ENCODE results near the gene WDSUB1.

Gene WDSUB1, protein sequence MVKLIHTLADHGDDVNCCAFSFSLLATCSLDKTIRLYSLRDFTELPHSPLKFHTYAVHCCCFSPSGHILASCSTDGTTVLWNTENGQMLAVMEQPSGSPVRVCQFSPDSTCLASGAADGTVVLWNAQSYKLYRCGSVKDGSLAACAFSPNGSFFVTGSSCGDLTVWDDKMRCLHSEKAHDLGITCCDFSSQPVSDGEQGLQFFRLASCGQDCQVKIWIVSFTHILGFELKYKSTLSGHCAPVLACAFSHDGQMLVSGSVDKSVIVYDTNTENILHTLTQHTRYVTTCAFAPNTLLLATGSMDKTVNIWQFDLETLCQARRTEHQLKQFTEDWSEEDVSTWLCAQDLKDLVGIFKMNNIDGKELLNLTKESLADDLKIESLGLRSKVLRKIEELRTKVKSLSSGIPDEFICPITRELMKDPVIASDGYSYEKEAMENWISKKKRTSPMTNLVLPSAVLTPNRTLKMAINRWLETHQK

DNA sequence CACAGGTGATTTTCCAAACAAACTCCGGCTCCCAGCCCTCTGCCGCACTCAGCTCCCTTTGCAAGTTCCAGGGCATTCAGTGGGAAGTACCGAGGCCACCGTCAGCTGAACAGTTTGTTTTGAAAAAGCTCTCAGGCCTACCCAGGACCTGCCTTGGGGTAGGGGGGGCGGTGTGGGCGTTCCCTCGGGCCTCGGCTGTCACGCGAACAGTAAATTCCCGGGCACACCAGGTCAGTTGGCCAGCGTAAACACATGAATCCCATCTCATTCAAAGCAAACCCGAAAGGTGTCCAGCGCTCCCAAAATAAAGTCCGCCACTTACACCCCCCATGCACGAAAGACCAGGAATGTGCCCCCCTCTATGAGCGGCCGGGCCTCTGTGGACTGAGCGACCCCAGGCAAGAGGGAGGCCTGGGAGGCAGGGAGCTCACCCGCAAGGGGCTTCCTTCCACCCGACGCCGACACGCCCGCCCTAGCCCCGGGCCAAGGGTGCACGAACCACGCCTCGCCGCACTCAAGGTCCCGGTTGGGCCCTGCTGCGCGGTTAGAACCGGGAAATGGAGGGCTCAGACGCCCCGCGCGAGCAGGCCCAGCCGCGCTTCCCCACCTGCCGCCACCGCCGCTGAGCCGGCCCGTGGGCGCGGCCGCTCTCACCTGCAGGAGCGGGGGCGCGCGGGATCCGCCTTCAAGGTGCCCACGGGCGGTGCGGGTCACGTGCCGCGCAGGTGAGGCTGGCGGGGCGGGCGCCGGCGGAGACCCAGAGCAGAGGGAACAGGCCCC, at the start of gene WDSUB1:
Gene WDSUB1 (minus strand): TSS at position 775 of the 780 bp plus-strand sequence. CDS start 3,634 bp downstream, outside the sequence.
- DNase-seq (ENCODE audit: low read depth in 2 of 2), result peak; percentile 24 to 28

- no peak for DNase-seq (ENCODE audit: low read depth in 2 of 2)
These were observed 40.2 kb upstream of the WDSUB1 start for GRCh38 chr2:159326569-159327255.

GRCh38 chr2:159322419-159322818, 35.9 kb upstream of the WDSUB1 start:
- DNase-seq (ENCODE audit: low read depth in 2 of 2), result no peak

GRCh38 chr2:159317392-159318088, 31.0 kb upstream of the WDSUB1 start:
- DNase-seq (ENCODE audit: low read depth in 2 of 2), result no peak

DNA sequence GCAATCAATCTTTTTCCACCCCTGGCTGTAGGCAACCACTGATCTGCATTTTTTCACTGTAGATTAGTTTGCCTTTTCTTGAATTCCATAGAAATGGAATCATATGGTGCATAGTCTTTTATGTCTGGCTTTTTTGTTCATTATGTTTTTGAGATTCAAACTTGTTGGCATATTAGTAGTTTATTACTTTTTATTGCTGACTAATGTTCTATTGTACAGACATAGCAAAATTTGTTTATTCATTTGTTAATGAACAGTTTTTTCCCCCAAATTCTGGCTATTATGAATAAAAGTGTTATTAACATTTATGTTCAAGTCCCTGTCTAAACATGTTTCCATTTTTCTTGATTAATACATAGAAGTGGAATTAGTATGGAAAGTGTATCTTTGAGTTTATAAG, 21.4 kb upstream of the WDSUB1 start:
- no peak for DNase-seq (ENCODE audit: low read depth in 2 of 2)

DNA sequence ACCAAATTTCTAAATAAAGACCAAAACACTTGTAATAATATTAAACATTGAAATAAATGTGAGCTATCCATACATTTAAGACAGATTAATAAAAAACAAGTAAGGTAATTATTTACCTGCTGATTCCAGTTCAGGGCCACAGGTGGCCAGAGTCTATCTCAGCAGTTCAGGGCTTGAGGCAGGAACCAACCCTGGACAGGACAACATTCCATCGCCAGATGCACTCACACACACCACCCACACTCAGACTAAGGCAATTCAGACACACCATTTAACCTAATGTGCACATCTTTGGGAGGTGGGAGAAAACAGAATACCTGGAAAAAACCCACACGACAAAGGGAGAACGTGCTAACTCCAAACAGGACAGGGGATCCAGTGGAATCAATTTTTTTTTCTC, 14.1 kb upstream of the WDSUB1 start:
- DNase-seq (ENCODE audit: low read depth in 2 of 2), result no peak

- no peak for DNase-seq (ENCODE audit: low read depth in 2 of 2)
These were observed 12.5 kb upstream of the WDSUB1 start for GRCh38 chr2:159298967-159299366.

DNA sequence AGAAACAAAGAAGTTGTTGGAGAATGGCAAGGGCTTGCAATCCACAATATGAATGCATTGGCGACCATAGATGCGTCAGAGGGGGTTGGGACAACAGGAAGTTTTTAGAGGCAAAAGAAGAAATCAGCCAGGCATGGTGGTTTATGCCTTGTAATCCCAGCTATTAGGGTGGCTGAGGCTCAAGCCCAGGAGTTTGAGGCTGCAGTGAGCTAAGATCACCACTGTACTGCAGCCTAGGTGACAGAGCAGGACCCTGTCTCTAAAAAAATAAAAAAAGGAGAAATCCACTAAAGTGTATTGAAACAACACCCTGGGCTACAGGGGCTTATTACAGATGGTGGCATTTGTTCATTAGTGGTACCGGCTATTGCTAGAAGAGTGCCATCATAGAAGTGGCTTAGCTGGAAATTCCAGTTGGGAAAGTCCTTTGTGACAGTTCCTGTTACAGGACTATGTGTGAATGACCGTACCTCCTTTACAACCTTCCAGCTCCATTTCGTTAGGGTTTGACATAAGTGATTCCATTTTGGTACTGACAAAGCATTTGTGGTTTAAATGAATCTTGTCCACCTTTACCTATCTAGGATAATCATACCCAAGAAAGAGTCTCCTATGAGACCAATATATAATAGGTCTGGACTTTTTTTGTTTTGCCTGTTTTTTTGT, 10.7 kb upstream of the WDSUB1 start:
- no peak for DNase-seq (ENCODE audit: low read depth in 2 of 2)

DNA sequence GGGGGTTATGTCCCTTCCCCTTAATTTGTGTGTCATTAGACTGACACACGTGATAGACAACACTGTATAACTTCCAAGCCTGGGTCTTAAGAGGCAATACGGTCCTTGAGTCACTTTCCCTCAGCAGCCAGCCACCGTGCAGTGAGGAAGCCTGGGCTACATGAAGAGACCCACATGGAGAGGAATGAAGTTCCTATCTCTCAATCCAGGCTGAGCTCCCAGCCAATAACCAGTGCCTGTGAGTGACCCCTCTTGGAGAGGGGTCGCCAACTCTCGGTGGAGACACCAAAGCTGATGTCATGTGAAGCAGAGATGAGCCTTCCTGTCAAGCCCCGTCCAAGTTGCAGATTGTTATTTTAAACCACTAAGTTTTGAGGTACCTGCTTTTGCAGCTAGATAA, 5.7 kb upstream of the WDSUB1 start:
- no peak for DNase-seq (ENCODE audit: low read depth in 2 of 2)

GRCh38 chr2:159290289-159290907, 3.9 kb upstream of the WDSUB1 start:
- no peak for DNase-seq (ENCODE audit: low read depth in 2 of 2)

- DNase-seq (ENCODE audit: low read depth in 2 of 2), result no peak
These were observed 1.2 kb upstream of the WDSUB1 start for GRCh38 chr2:159287733-159288132.

DNA sequence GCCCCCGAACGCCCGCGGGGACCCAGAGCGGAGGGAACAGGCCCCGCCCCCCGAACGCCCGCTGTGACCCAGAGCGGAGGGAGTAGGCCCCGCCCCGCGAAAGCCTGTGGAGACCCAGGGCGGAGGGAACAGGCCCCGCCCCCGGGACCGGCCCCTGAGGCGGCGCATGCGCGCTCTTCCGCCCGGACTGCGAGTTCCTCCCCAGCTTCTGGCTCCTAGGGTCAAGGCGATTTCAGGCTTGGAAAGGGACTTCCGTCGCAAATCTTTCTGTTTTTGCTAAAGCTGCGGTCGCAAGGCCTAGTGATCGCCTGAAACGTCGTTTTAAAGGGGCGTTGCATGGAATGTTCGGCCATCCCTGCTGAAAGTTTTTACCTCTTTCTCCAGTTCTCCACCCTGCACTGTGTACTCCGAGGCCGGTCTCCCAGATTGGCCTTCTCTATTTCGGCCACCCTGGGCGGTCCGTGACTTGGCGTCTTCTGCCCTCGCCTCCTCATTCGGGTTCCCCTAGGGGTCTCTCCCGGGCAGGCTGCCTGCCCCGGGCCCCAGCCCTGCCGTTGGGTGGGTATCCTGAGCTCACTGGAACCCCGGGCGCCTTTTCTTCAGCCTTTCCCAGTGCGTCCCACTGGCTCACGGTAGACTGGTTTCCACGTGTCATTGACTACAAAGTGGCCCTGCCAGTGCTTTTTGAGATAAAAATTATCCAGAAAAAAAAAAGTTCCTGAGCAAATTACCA, 372 bp upstream of the WDSUB1 start:
- peak; percentile 94 to 99 for DNase-seq (ENCODE audit: low read depth in 2 of 2)

GRCh38 chr2:159285433-159285832, 1.1 kb downstream of the WDSUB1 start:
- no peak for DNase-seq (ENCODE audit: low read depth in 2 of 2)

GRCh38 chr2:159283529-159283928, 3.0 kb downstream of the WDSUB1 start:
- no peak for DNase-seq (ENCODE audit: low read depth in 2 of 2)

DNA sequence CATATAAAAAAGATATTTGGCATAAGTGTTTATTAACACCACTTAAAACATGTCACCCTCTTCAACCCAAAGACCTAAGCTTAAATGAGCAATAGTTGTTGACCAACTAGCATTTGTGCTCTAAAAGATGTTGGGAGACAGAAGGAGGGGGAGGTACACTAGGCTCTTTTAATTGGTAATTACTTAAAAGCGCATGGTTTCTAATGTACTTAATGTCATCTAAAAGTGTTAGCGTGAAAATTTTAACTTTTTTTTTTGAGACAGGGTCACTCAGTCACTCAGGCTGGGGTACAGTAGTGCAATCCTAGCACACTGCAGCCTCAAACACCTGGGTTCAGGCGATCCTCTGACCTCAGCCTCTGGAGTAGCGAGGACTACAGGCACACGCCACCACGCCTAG, 5.5 kb downstream of the WDSUB1 start:
- no peak for DNase-seq (ENCODE audit: low read depth in 2 of 2)

GRCh38 chr2:159279700-159280099, 6.8 kb downstream of the WDSUB1 start:
- no peak for DNase-seq (ENCODE audit: low read depth in 2 of 2)

DNA sequence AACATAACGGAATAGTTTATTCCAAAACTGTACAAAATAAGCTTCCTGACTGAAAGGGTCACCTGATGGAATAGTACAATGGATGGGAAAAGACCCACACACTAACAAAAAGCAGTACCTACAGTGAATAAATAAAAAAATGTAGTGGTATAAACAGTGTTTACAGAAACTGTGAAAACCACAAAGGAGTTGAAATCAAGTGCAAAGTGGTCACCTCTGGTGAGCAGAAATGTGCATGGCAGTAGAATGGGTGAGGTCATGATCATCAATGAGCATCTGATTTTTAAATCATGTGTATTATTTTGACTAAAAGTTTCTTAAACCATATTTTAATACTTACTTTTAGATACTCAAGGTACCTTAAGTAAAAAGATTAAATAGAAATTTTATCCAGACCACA, 11.4 kb downstream of the WDSUB1 start:
- DNase-seq (ENCODE audit: low read depth in 2 of 2), result no peak

- DNase-seq (ENCODE audit: low read depth in 2 of 2), result no peak
These were observed 14.3 kb downstream of the WDSUB1 start for GRCh38 chr2:159272156-159272555.

- no peak for DNase-seq (ENCODE audit: low read depth in 2 of 2)
These were observed 15.6 kb downstream of the WDSUB1 start for GRCh38 chr2:159270744-159271379.
